SK-N-SH treated with all-trans-retinoic acid at 6 μM for 48 hours (cell line): Measurements from ENCODE around the gene ZNF341.

Source experiments
- ATAC-seq: fragments of 200-7000 bp; cut with Tn5 transposase; 3 replicates; pipeline ENCODE4 v1.9.1; 2020; ENCODE audit warnings: mild to moderate bottlenecking, moderate library complexity
- ARNTL ChIP-seq: fragments of 450-650 bp; formaldehyde crosslinking; IDR thresholded peaks from 2 replicates; pipeline ENCODE4 v1.5.0; 2020; ENCODE audit warnings: low read depth, mild to moderate bottlenecking, moderate library complexity, borderline replicate concordance
- BACH2 ChIP-seq: fragments of 250-450 bp; sonication (Bioruptor Pico); IDR thresholded peaks from 2 replicates; pipeline ENCODE4 v1.9.0; 2021; ENCODE audit warnings: mild to moderate bottlenecking, borderline replicate concordance
- CSDC2 ChIP-seq: fragments of 250-450 bp; sonication (Bioruptor Pico); IDR thresholded peaks from 2 replicates; pipeline ENCODE4 v1.5.0; 2020; ENCODE audit warnings: mild to moderate bottlenecking, moderate library complexity
- CSRNP3 ChIP-seq: fragments of 250-450 bp; sonication (Bioruptor Pico); IDR thresholded peaks from 2 replicates; pipeline ENCODE4 v1.5.1; 2021; ENCODE audit warnings: mild to moderate bottlenecking, moderate library complexity
- ESRRG ChIP-seq: fragments of 250-450 bp; sonication (Bioruptor Pico); IDR thresholded peaks from 2 replicates; pipeline ENCODE4 v1.6.1; 2021; ENCODE audit warnings: mild to moderate bottlenecking
- GLIS3 ChIP-seq: fragments of 250-450 bp; sonication (Bioruptor Pico); IDR thresholded peaks from 2 replicates; pipeline ENCODE4 v1.5.0; 2020; ENCODE audit warnings: mild to moderate bottlenecking, moderate library complexity
- ISL1 ChIP-seq: fragments of 250-450 bp; sonication (Bioruptor Pico); IDR thresholded peaks from 2 replicates; pipeline ENCODE4 v2.1.2; 2022; ENCODE audit warnings: mild to moderate bottlenecking, moderate library complexity
- OSR1 ChIP-seq: fragments of 250-450 bp; sonication (Bioruptor Pico); IDR thresholded peaks from 2 replicates; pipeline ENCODE4 v1.8.0; 2022; ENCODE audit warnings: moderate library complexity, mild to moderate bottlenecking, inconsistent platforms
- PATZ1 ChIP-seq: fragments of 250-450 bp; sonication (Bioruptor Pico); IDR thresholded peaks from 2 replicates; pipeline ENCODE4 v1.8.0; 2020; ENCODE audit warnings: mild to moderate bottlenecking, moderate library complexity, borderline replicate concordance
- POU6F1 ChIP-seq: fragments of 250-450 bp; sonication (Bioruptor Pico); IDR thresholded peaks from 2 replicates; pipeline ENCODE4 v1.8.0; 2021; ENCODE audit warnings: low read depth, mild to moderate bottlenecking, moderate library complexity, borderline replicate concordance
- PPARA ChIP-seq: fragments of 250-450 bp; sonication (Bioruptor Pico); IDR thresholded peaks from 2 replicates; pipeline ENCODE4 v1.5.0; 2020; ENCODE audit warnings: mild to moderate bottlenecking, borderline replicate concordance
- RARB ChIP-seq: fragments of 250-450 bp; sonication (Bioruptor Pico); IDR thresholded peaks from 2 replicates; pipeline ENCODE4 v1.8.0; 2021; ENCODE audit warnings: mild to moderate bottlenecking, moderate library complexity
- SNAI2 ChIP-seq: fragments of 250-450 bp; sonication (Bioruptor Pico); IDR thresholded peaks from 2 replicates; pipeline ENCODE4 v1.5.0; 2020; ENCODE audit warnings: mild to moderate bottlenecking, moderate library complexity
- TCF4 ChIP-seq: fragments of 250-450 bp; sonication (Bioruptor Pico); IDR thresholded peaks from 2 replicates; pipeline ENCODE4 v1.8.0; 2021; ENCODE audit warnings: mild to moderate bottlenecking, moderate library complexity, borderline replicate concordance
- TOX ChIP-seq: fragments of 250-450 bp; sonication (Bioruptor Pico); IDR thresholded peaks from 2 replicates; pipeline ENCODE4 v1.8.0; 2021; ENCODE audit warnings: mild to moderate bottlenecking, moderate library complexity, borderline replicate concordance
- TSHZ2 ChIP-seq: fragments of 250-450 bp; sonication (Bioruptor Pico); IDR thresholded peaks from 2 replicates; pipeline ENCODE4 v1.5.0; 2020; ENCODE audit warnings: mild to moderate bottlenecking, moderate library complexity
- ZC3H10 ChIP-seq: fragments of 250-450 bp; sonication (Bioruptor Pico); IDR thresholded peaks from 2 replicates; pipeline ENCODE4 v1.5.1; 2021; ENCODE audit warnings: mild to moderate bottlenecking, moderate library complexity
- ZFP3 ChIP-seq: fragments of 250-450 bp; sonication (Bioruptor Pico); IDR thresholded peaks from 2 replicates; pipeline ENCODE4 v1.5.0; 2020; ENCODE audit warnings: mild to moderate bottlenecking, moderate library complexity
- ZFP30 ChIP-seq: fragments of 450-650 bp; formaldehyde crosslinking; IDR thresholded peaks from 2 replicates; pipeline ENCODE4 v1.5.0; 2022; ENCODE audit warnings: mild to moderate bottlenecking, moderate library complexity
- ZNF565 ChIP-seq: fragments of 450-650 bp; formaldehyde crosslinking; conservative IDR thresholded peaks from 2 replicates; pipeline ENCODE4 v1.5.0; 2020; ENCODE audit warnings: low read depth, mild to moderate bottlenecking, moderate library complexity
- ZNF8 ChIP-seq: fragments of 450-650 bp; formaldehyde crosslinking; IDR thresholded peaks from 2 replicates; pipeline ENCODE4 v1.5.0; 2020; ENCODE audit warnings: mild to moderate bottlenecking, moderate library complexity

The ZNF341 gene

GRCh38 chr20:33709398-33709797, 22.4 kb upstream of the ZNF341 start:
- TF ChIP-seq SNAI2 (no peak), ZNF8 (CRISPR knock-in tag) (no peak), CSRNP3 (CRISPR knock-in tag) (no peak), ZNF565 (CRISPR knock-in tag) (no peak), TCF4 (CRISPR knock-in tag) (no peak), GLIS3 (CRISPR knock-in tag) (no peak), RARB (CRISPR knock-in tag) (no peak), ZC3H10 (CRISPR knock-in tag) (no peak), ISL1 (CRISPR knock-in tag) (no peak), TSHZ2 (CRISPR knock-in tag) (no peak), POU6F1 (CRISPR knock-in tag) (no peak), ESRRG (CRISPR knock-in tag) (no peak)
- ATAC-seq, result no peak

- ATAC-seq, result no peak
- TF ChIP-seq POU6F1 (CRISPR knock-in tag) (no peak), CSRNP3 (CRISPR knock-in tag) (no peak), ZFP3 (CRISPR knock-in tag) (no peak), ARNTL (CRISPR knock-in tag) (no peak), PATZ1 (CRISPR knock-in tag) (no peak), TOX (CRISPR knock-in tag) (no peak), SNAI2 (no peak), ZFP30 (CRISPR knock-in tag) (no peak), ZNF8 (CRISPR knock-in tag) (no peak), TCF4 (CRISPR knock-in tag) (no peak), BACH2 (CRISPR knock-in tag) (no peak), ISL1 (CRISPR knock-in tag) (no peak), ESRRG (CRISPR knock-in tag) (no peak), CSDC2 (no peak), TSHZ2 (CRISPR knock-in tag) (no peak), GLIS3 (CRISPR knock-in tag) (no peak), OSR1 (CRISPR knock-in tag) (no peak), ZC3H10 (CRISPR knock-in tag) (no peak), PPARA (no peak), RARB (CRISPR knock-in tag) (no peak)
Measured at GRCh38 chr20:33709905-33710541, 21.8 kb upstream of the ZNF341 start.
